HFFc6 (cell line): Measurements from ENCODE around the gene ATP5IF1. TPM values are rescaled to one million over a fixed set of nuclear protein-coding genes. Genes with fewer than 3 reads are reported as not detected.

Experiments used
- DNase-seq: peaks from one replicate; pipeline ENCODE4 v3.0.0-alpha.2; 2018
- H3K27ac Mint-ChIP-seq: 2 replicates; pipeline ENCODE4 v1.8.0; 2020; ENCODE audit warnings: mild to moderate bottlenecking, mixed read lengths
- H3K27me3 Mint-ChIP-seq: 2 replicates; pipeline ENCODE4 v1.8.0; 2021; ENCODE audit warnings: mild to moderate bottlenecking, moderate library complexity, mixed read lengths; ENCODE audit not compliant: insufficient read depth
- H3K36me3 Mint-ChIP-seq: 2 replicates; pipeline ENCODE4 v1.8.0; 2021; ENCODE audit warnings: low read depth, mixed read lengths
- H3K4me1 Mint-ChIP-seq: 2 replicates; pipeline ENCODE4 v1.8.0; 2020; ENCODE audit warnings: low read depth, mixed read lengths
- H3K4me3 Mint-ChIP-seq: 2 replicates; pipeline ENCODE4 v1.8.0; 2020; ENCODE audit warnings: mild to moderate bottlenecking, moderate library complexity, mixed read lengths
- H3K9me3 Mint-ChIP-seq: 2 replicates; pipeline ENCODE4 v1.8.0; 2020; ENCODE audit warnings: mild to moderate bottlenecking, mixed read lengths
- total RNA-seq, 6 experiments: library from RNA; stranded (reverse); fragmentation: NEBNext Ultra II Directional; extraction: Animal tissue kit (Norgen Biotek cat#: 25700); gene quantifications; 2 replicates in 1 of 6; 3 replicates in 5 of 6; pipeline ENCODE4 v1.2.3, GENCODE V29; 2021
- TF ChIP-seq, protein P1 (sequence below): fragments of 200-600 bp; sonication (generic); IDR thresholded peaks from 2 replicates; pipeline ENCODE4 v1.5.0; 2021; ENCODE audit warnings: antibody characterized with exemption, mild to moderate bottlenecking

Gene ATP5IF1
- total RNA-seq, 6 experiments from 2014 or later, result 153 to 231 (median 216) TPM

DNA sequence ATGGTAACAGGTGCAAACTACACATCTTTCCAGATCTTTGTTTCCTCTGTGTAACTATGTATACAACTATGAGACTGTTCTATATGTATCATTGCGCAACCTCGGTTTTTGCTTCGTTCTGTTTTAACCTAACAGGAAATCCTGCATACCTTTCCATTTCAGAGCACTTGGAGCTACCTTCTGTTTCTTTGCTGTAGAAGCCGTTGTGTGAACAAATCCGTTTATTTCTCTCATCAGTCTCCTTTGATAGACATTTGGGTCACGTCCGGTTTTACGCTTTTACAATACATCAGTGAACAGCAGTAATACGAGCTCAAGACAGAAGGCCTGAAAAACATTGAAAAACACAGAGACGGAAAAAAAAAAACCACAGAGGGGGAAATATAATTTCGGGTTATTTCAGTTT, 10.5 kb downstream of the ATP5IF1 start:
- no peak for DNase-seq
- Mint-ChIP-seq H3K9me3 (peaks cover 3% of the 10 kb centered on the region; the same call in 1 of the 2 replicates), H3K4me3 (peak overlapping the region; percentile 59; the same call in 1 of the 2 replicates), H3K27ac (peak overlapping the region; percentile 62; the same call in 1 of the 2 replicates), H3K36me3 (peaks cover 6% of the 10 kb centered on the region), H3K4me1 (peaks cover 37% of the 10 kb centered on the region), H3K27me3 (peaks cover 4% of the 10 kb centered on the region)
- TF ChIP-seq, protein P1, sequence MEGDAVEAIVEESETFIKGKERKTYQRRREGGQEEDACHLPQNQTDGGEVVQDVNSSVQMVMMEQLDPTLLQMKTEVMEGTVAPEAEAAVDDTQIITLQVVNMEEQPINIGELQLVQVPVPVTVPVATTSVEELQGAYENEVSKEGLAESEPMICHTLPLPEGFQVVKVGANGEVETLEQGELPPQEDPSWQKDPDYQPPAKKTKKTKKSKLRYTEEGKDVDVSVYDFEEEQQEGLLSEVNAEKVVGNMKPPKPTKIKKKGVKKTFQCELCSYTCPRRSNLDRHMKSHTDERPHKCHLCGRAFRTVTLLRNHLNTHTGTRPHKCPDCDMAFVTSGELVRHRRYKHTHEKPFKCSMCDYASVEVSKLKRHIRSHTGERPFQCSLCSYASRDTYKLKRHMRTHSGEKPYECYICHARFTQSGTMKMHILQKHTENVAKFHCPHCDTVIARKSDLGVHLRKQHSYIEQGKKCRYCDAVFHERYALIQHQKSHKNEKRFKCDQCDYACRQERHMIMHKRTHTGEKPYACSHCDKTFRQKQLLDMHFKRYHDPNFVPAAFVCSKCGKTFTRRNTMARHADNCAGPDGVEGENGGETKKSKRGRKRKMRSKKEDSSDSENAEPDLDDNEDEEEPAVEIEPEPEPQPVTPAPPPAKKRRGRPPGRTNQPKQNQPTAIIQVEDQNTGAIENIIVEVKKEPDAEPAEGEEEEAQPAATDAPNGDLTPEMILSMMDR, result no peak

DNA sequence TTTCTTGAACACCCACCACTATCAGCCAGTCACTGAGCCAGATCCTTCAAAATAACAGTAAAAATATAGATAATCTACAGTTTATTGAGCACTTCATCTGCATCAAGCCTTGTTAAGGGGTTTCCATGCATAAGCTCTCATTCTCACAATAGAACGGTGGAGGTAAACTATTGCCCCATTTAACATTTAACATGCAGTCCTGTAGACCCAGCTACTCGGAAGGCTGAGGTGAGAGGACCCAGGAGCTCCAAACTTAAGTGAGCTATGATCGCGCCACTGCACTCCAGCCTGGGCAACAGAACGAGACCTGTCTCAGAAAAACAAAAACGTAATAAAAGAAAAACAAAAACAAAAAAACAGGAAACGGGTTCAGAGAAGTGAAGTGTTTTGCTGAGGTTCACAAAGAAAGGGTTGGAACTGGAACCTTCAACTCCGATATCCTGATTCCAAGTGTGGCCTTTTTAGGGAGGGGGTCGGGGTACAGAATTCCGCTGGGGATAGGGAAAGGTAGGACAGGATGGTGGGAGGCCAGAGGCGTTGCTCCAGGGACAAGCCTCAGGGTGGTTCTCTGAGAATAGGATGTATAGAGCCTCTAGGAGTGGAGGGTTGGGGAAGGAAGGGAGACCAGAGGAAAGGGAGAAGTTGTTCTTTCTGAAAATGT, 11.8 kb downstream of the ATP5IF1 start:
- peaks cover 3% of the 10 kb centered on the region; the same call in 1 of the 2 replicates for H3K9me3 Mint-ChIP-seq
- H3K27me3 Mint-ChIP-seq, result peaks cover 4% of the 10 kb centered on the region
- peak overlapping the region; percentile 79 for H3K27ac Mint-ChIP-seq
- no peak for DNase-seq
- peaks cover 6% of the 10 kb centered on the region for H3K36me3 Mint-ChIP-seq
- TF ChIP-seq, protein P1, result no peak
- H3K4me1 Mint-ChIP-seq, result peaks cover 37% of the 10 kb centered on the region
- H3K4me3 Mint-ChIP-seq, result peak overlapping the region; percentile 76

DNA sequence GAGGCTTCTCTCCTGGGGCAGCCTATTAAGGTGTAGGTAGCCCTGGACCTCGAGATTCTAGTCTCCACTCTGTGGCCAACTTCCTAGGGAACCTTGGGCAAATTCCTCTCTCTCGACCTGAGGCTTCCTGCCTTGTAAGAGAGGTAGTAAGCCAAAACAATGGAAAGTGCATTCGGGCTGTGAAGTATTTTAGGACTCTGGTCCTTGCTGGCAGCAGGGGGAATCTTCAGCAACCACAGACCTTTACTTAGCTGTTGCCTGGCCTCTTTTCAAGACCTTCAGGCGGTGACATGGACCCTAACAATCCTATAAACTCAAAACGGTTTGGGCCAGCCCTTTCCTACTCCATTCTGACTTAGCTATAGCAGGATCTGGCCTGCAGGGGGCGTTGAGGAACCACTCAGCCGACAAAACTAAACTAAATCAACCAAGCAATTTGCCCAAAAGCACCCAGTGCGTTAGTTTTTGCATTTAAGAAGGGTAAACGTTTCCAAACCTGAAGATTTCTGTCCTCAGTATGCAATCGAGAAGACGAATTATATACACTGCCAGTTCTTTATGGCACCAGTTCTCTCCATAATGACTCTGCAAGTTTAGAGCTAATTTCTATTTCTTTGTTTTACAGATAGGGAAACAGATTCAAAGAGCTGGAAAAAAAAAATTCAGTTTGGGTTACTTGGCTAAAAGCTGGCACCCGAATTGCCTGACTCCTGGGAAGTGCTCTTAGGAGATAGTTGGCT, 12.5 kb downstream of the ATP5IF1 start:
- TF ChIP-seq, protein P1, result peak; percentile 95
- peaks cover 4% of the 10 kb centered on the region for H3K27me3 Mint-ChIP-seq
- H3K27ac Mint-ChIP-seq, result peak overlapping the region; percentile 79
- peaks cover 6% of the 10 kb centered on the region for H3K36me3 Mint-ChIP-seq
- H3K4me1 Mint-ChIP-seq, result peaks cover 37% of the 10 kb centered on the region
- peaks cover 3% of the 10 kb centered on the region; the same call in 1 of the 2 replicates for H3K9me3 Mint-ChIP-seq
- DNase-seq, result peak; percentile 77
- peak overlapping the region; percentile 76 for H3K4me3 Mint-ChIP-seq

DNA sequence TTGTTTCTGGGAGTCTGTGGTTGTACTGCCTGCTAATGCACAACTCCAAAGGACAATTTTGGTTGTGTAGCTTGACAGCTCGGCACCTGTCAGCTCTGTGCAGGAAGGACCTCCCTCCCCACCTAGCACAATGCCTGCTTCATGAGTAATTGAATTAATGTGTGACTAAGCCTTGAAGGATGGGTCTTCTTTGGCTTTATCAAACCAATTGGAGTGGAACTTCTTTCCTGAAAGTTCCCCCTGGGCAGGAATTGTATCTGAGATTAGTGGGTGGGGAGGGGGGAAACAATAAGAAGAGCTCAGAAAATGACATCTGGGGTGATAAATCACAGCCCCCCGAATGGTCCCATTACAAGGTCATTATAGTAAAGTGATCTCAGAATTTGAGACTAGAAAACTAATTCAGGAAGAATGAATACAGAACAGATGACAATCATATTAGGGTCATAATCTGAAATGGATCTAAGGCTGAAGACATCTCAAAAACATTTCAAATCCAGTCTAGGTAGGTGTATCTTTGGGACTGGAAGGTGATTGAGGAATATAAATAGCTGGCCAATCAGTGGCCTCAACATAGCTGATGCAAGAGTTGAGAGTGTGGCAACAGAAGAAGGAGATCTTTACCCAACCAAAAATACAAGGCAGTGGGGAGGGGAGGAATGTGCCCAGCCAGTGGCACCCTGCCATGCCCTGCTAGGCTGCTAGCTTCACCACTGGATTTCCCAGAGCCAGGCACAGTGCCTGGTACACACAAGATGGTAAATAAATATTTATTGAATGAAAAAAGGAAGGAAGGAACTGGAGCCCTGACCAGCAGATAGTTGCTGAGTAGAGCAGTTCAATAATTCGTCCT, 13.3 kb downstream of the ATP5IF1 start:
- TF ChIP-seq, protein P1, result no peak
- H3K27me3 Mint-ChIP-seq, result peaks cover 2% of the 10 kb centered on the region
- H3K4me3 Mint-ChIP-seq, result peak overlapping the region; percentile 76
- peak; percentile 53 for DNase-seq
- peak overlapping the region; percentile 79 for H3K27ac Mint-ChIP-seq
- peaks cover 3% of the 10 kb centered on the region; the same call in 1 of the 2 replicates for H3K9me3 Mint-ChIP-seq
- peaks cover 6% of the 10 kb centered on the region for H3K36me3 Mint-ChIP-seq
- H3K4me1 Mint-ChIP-seq, result peaks cover 37% of the 10 kb centered on the region

DNA sequence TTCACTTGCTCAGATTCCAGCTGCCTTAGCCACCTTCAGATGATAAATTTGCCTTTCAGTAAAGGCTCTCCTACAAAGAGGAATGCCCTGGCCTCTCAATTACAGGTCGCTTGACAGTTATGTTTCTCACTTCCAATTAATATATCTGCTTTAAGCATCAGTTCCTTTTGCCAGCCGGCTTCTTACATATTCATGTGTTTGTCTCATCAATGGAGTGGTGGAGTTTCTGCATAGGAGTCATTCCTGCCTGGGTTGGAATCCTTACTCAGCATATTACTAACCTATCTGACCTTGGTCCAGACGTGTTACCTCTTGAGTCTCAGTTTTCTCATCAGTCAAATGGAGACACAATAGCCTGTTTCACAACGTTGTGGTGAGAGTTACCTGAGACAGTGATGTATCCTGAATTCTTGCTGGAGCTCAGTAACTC, 14.0 kb downstream of the ATP5IF1 start:
- Mint-ChIP-seq H3K4me3 (no peak overlapping the region), H3K27ac (peak overlapping the region; percentile 79), H3K36me3 (peaks cover 6% of the 10 kb centered on the region), H3K27me3 (peaks cover 2% of the 10 kb centered on the region), H3K9me3 (peaks cover 3% of the 10 kb centered on the region; the same call in 1 of the 2 replicates), H3K4me1 (peaks cover 37% of the 10 kb centered on the region)
- DNase-seq, result no peak
- TF ChIP-seq, protein P1, result no peak
